HG02970 (cell line): ENCODE measurements around the gene PDE4B.

Experiments used
- ATAC-seq: cut with Tn5 transposase; IDR thresholded peaks from one replicate; pipeline ENCODE4 v1.9.1; 2021; ENCODE audit warnings: mild to moderate bottlenecking, moderate library complexity, moderate number of reproducible peaks; ENCODE audit not compliant: unreplicated experiment, low FRiP score

The PDE4B gene

DNA sequence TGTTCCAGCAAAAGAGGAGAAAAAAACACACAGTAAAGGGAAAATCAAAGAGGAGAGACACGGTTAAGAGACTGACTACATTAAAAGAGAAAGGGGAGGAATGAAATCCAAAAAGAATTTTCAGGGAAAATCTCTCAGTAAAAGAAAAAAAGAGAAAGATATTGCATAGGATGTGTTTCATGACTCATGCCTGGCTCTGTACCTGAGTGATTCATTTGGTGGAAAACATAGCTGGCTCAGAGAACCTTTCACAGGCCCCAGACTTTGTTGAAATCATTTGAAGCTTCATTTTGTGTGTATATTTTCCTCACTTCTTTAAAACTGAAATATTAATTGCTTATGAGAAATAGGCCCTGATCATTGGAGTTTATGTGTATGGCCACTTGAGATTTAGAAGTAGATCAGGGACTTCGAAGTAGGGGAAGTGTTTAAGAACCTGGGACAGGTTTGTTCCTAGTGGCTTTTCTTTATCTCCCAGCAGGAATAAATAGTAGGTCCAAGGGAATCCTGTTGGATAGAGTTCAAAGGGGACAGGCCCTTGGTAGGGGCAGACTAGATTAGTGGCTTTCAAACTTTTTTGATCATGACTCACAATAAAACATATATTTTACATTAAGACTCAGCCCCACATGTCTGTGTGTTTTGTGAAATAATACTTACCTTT lies 502.1 kb downstream of the PDE4B start:
- ATAC-seq: no peak

- ATAC-seq: no peak
Observed at GRCh38 chr1:66295803-66296202, 503.1 kb downstream of the PDE4B start.

GRCh38 chr1:66296370-66296769 lies 503.7 kb downstream of the PDE4B start:
- no peak for ATAC-seq

DNA sequence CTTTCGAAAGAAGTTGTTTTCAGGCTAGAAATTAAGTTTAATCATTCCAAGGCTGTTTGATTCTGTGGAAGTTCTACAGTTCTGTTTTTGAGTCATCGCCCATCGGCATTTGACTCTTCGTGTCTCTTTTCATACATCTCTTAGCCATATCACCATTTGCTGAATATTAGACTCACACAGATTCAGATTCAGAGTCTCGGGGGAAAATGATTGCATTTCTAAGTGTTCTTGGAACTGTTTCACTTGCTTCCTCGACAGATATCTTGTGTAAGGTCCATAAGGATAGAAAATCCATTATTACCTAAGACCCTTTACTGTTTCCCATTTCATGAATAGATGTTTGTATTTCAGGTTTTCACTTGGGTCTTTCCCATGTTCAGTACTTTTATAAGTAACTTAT lies 504.3 kb downstream of the PDE4B start:
- ATAC-seq: no peak

- no peak for ATAC-seq
Observed at GRCh38 chr1:66298464-66298863, 505.8 kb downstream of the PDE4B start.

GRCh38 chr1:66300280-66300971 lies 507.7 kb downstream of the PDE4B start:
- ATAC-seq: no peak

DNA sequence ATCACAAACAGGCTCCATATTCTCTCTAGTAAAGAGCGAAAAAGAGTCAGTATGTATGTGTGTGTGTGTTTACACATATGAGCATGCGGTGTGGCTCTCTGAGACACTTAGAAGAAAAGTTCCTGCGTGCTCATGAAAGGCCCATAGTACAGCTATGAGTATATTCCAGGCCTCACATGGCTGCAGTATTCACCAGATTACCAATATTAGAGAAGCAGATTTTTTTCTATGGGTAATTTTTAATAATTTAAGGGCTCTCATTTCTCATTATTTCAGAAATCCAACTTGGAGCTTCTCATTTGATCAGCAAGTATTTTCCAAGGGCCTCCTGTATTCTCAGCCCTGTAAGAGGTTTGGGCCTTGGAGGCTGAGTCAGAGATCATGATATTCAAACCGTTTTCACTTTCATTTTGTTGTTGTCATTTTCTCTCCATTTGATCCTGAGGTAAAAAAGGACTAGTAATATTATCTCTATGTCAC lies 508.3 kb downstream of the PDE4B start:
- peak; percentile 65 for ATAC-seq

GRCh38 chr1:66302184-66302742 lies 509.6 kb downstream of the PDE4B start:
- ATAC-seq: no peak

DNA sequence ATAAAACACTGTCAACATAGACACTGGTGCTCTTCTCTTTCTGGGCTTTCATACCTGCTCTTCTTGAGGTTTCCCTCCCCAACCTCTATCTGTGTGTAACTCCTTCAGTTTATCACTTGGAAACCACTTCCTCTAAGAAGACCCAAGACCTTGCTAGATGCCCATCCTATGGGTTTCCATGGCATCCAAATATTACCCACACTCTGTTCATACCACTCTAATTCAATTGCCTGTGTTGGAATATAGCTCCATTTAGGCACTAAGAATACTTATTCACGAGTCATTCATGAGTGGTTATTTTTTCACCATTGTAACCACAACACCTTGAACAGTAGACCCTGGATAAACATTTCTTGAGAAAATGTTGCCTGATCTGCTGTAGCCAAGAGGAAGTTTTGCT lies 510.1 kb downstream of the PDE4B start:
- no peak for ATAC-seq

DNA sequence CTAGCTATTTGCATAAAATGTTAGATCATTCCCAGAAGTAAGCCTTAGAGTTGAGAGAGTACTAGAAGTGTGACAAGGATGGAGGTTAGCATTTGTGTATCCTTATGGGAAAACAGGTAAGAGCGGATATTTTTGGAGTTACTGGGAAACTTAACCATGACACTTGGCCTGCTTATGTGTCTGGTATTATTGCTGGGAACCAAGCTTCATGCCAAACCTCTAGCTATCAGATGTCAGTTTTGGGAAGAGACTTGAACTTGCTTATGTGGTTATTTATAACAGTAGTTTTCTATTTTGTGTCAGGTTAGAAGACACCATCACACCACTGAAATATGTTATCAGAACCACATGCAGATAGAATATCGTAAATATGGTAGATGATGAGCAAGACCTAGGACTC lies 511.0 kb downstream of the PDE4B start:
- ATAC-seq: no peak

- ATAC-seq: no peak
Observed at GRCh38 chr1:66304128-66304527, 511.4 kb downstream of the PDE4B start.

- ATAC-seq: no peak
Observed at GRCh38 chr1:66305927-66306326, 513.2 kb downstream of the PDE4B start.

DNA sequence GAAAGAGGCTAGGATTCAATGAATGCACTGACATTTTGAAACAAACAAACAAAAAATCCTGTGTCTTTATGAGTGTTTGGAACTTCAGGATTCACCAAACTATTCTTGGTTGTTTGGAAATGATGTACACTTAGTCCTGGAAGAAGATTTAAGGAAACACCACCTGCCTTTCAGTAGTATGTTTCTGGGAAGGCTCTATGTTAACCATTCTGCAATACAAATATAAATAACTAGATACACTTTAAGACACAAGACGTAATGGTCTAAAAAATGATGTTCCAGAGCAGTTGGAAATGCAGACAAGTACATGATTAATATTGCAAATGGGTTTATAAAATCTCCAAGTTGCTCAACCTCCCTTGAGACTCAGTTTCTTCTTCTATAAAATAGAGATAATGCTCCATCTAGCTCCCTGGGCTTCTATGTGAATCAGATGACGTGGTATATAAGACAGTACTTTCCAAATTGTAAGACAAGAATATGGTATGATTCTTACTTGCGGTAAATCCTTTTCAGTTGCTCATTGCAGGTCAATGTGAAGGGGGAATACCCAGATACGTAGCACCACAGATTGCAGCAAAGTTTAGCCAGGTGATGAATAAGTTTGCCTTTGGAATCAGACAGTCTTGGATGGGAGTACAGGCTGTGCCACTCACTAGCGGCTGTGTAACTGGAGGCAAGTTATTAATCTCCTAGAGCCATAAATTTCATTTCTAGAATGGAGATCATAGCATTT lies 516.5 kb downstream of the PDE4B start:
- no peak for ATAC-seq

DNA sequence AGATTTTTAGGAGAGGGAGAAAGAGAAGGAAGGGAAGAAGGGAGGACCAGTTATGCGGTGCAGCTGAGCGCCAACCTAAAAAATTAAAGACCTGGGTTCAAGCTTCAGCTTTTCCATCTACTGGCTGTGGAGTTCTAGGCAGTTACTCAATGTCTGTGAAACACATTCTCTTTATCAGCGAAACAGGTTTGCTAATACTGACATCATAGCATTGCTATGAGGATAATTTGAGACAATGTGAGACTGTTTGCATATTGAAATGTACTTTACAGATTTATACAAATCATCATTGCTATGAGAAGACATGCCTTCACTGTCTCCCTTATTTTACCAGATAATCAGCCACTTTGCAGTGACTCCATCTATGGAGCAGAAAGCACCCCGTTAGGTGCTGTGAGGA lies 518.4 kb downstream of the PDE4B start:
- ATAC-seq: no peak

- no peak for ATAC-seq
Observed at GRCh38 chr1:66311628-66312027, 518.9 kb downstream of the PDE4B start.

GRCh38 chr1:66312271-66312990 lies 519.7 kb downstream of the PDE4B start:
- ATAC-seq: no peak

DNA sequence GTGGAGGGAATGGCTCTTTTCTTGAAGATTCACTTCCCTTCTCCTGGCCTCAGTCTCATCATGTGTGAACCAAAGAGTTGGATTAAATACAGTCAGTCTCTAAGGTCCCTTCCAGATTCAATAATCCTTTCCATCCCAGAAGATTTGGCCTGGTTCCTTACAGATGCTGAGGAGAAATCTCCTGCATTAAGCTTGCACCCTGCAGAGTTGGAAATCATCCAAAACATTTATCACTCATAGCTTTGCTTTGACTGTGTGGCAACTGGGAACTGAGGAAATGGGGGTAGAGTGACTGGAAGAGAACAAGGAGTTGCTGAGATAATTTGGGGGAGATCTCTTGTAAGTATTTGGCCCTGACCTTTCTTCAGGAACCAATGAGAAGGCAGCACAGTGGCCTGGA lies 520.7 kb downstream of the PDE4B start:
- no peak for ATAC-seq

DNA sequence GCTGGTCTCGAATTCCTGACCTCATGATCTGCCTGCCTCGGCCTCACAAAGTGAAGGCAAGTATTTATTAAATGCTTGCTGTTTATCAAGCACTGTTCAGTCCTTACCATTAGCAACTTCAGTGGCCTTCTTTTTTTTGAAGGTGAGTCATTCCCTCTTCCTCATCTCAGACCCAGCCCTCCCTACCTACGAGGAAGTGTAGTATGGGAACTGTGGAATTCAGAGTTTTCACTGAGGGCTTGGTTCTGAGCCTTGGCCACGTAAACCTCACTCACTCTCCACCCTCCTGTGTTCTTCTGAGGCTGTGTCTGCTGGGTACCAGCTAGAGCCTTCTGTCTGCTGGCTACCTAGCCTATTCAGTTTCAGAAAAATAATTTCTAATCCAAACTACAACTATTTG lies 523.0 kb downstream of the PDE4B start:
- no peak for ATAC-seq

DNA sequence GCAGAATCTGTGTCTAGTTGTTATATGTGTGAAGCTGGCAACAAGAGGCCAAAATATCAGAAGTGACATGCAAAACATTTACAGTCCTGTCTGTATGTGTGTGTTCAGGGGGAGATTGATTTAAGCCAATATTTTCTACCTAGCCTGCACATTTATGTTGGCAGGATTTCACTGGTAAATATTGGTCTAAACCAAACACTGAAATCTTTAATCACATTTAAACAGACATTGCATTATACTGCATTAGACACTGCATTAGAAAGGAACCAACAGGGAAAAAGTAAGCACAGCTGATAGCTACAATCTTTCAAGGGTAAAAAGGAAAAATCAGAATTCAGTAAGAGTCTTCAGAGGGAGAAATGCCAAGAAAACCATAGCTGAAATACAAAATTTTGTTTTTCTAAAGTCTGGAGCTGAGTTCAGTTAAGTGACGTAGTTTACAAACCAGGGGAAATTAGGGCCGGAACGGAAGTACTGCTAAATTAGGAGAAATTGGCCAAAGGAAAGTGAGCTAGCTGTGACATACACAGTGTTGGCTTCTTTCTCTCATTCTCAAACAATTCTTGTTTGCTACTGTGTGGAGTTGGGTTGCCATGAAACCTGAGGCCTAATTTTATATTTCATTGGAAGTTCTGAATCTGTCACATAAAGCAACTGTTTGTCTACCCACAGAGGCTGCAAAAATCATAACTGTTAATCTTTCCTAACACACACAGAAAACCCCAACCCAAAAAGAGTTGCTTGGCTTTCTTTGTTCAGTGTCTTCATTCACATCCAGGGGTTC lies 524.0 kb downstream of the PDE4B start:
- no peak for ATAC-seq

DNA sequence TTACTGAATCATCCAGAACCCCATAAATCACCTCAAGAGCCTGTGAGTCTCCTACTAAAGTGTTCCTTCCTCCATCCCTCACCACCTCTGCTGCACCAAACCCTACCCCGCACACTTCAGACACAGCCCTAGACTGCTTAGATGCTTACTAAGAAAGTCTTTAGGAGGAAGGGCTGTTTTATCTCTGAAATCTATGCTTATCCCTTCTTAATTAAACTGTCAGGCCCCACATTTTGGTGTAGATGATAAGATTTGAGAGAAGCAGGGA lies 524.5 kb downstream of the PDE4B start:
- no peak for ATAC-seq
